SK-N-MC (cell line): Measurements from ENCODE around the gene SYPL2.

Source experiments
- EZH2 ChIP-seq: fragments of 200-600 bp; sonication (generic); IDR thresholded peaks from one replicate; pipeline ENCODE4 v1.6.1; 2017; ENCODE audit warnings: antibody characterized with exemption
- POLR2AphosphoS5 ChIP-seq: IDR thresholded peaks from 2 replicates; pipeline ENCODE4 v1.6.1; 2012; ENCODE audit warnings: mild to moderate bottlenecking, low read depth, low read length, borderline replicate concordance

DNA sequence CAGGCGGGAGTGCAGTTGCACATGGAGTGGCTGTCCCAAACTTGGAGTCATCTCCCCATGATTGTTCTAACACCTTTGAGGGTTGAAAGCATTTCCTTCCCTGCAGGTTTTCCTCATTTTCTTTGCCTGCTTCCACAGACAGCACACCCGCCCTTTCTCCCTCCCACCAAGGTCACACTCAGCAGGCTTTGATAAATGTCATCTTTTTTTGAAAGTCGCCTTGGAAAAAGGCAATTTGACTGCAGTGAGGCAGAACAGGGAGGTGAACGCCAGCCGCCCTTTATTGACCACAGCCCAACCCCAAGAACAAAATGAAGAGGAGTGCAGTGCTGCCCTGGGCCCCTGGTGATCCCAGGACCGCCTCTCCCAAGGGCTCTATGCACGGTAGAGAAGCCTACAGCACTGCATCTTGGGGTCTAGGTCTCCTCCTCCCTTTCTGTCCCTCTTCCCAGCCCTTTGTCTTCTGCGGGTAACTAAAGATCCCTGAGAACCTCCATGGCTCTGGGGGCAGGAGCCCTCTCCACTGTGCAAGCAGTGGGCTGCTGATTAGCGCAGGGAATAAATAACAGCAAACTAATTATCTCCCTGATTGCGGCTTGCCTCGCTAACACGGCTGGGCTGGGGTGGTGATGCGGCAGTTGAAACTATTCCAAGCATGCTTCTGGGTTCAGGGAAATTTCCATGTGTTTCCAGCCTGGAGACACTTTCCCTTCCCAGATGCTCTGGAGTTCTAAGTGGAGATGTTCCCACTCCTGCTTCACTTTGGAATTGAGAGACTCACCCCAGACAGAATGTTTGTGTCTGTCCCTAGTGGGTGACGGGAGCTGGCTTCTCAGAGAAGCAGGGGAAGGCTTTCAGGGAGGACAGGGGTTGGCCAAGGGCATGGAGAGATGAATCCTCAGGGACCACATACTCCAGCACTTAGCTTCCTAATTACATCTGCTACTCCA is 54.9 kb downstream of the SYPL2 start:
- TF ChIP-seq EZH2 = no peak
- no peak for TF ChIP-seq POLR2AphosphoS5
